GM18520 (cell line): ENCODE measurements around the gene PAK4.
"Not testable (repeated sequence)": the region's sequence is repeated elsewhere in the genome, so short reads cannot be mapped to it uniquely, and the experiment has no call there.

ENCODE experiments used
- ATAC-seq: cut with Tn5 transposase; IDR thresholded peaks from one replicate; pipeline ENCODE4 v1.9.1; 2021; ENCODE audit not compliant: unreplicated experiment

PAK4 gene

DNA sequence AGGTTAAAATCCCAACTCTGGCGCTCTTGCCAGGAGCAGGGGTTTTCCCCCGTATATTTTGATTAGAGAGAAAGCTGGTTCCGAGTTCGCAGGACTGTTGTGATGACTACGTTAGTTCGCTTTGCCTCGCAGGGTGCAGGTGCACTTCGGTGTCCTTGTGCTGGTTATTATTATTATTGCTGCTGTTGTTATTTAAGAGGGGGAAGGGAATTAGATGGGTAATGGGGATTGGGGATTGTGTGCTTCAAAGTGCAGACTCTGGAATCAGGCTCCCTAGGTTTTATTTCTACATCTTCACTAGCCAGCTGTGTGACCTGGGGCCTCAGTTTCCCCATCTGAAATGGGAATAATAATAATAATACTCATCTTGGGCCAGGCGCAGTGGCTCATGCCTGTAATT is 26.2 kb upstream of the PAK4 start:
- no peak for ATAC-seq

DNA sequence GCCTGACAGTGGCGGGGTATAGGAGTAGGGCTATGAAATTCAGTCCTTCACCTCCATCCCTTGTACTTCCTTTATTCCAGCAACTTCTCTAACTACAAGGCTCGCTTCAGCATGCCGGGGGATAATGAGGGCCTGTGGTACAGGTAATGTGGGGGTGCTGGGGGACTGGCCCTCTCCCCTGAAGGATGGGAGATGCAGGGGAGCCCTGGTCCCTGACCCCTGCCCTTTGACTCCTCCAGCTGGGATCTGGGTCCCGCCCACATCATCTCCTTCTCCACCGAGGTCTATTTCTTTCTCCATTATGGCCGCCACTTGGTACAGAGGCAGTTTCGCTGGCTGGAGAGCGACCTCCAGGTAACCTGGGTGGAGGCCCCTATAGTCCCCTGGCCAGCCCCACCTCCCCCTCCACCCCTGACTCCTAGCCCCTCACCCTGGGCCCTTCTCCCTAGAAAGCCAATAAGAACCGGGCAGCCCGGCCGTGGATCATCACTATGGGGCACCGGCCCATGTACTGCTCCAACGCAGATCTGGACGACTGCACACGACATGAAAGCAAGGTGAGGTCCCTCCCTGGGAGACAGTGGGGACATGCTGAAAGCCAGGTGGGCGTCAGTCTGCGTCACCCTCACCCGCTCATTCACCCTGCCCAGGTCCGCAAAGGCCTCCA is 25.0 kb upstream of the PAK4 start:
- no peak for ATAC-seq

DNA sequence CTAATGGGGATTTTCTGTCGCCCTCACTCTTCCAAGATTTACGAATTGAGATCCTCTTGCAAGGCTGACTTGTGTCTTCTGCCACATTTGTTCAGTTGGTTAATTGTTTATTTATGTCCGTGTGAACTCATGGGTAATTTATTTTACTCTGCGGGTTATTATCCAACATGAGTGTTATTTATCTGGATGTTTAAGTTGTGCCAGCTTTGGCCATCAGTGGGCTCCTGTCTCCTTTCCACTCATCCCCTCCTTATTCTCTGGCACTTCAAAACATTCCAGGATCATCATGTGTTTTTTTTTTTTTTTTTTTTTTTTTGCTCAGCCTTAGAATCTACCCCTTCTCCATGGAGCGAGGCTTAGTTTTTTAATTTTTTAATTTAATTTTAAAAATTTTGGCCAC is 22.4 kb upstream of the PAK4 start:
- no peak for ATAC-seq

DNA sequence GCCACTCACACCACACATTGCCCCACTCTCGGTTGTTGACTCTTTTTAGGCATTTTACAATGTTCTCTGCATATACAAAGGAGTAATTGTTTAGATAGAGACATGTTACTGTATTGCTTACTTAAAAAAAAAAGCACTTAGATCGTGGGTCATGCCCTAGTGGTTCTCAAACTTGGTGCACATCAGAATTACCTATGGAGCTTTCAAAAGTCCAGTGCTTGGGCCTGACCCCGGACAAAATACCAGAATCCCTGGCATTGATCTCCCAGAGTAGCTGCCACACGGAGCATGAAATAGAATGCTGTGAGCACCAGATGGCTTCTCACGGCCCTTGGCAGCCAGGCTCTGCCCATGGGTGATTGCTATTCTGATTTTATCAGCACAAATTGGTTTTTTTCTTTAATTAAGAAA is 21.4 kb upstream of the PAK4 start:
- no peak for ATAC-seq

- ATAC-seq = no peak
Observed at GRCh38 chr19:39106194-39106593, 19.4 kb upstream of the PAK4 start.

- ATAC-seq = no peak
Observed at GRCh38 chr19:39109641-39110040, 15.9 kb upstream of the PAK4 start.

GRCh38 chr19:39110263-39110967 is 15.2 kb upstream of the PAK4 start:
- ATAC-seq = no peak

- no peak for ATAC-seq
Observed at GRCh38 chr19:39111593-39112199, 13.9 kb upstream of the PAK4 start.

DNA sequence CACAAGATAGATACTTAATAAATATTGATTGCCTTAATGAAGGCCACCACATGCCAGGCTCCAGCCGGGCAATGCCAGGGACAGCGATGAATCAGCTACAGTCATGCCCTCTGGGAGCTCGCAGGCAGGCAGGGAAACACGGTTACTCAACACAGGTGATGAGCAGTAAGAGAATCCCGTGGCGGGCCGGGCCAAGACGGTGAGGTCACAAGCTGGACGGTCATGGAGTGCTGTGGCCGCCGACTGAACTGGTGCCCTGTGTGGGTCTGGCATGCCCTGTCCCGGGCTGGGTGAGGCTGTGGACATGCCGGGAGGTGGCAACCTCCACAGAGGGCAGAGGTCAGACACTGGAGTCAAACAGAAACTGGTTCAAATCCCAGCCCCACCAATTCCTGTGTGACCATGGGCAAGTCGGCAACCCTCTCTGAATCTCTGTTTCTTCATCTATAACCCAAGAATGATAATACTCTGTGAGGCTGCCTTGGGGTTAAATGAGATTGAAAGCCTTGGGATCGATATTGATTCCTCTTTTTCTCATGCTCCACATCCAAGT is 13.2 kb upstream of the PAK4 start:
- no peak for ATAC-seq

DNA sequence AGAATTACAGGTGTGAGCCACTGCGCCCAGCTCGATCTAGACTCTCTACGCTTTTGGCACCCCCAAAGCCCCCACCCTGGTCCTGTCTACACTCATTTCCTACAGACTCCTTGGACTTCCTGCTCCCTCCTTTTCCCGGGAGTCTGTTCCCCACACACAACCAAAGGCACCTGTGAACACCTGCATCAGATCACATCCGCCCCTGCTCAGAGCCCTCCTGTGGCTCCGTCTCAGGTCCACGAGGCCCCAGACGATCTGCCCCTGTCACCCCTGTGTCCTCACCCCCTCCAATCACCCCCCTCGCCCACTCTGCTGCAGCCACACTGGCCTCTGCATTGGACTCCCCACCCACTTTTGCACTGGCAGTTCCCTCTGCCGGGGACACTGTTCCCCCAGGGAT is 12.4 kb upstream of the PAK4 start:
- no peak for ATAC-seq

GRCh38 chr19:39115105-39115847 is 10.3 kb upstream of the PAK4 start:
- ATAC-seq = no peak

DNA sequence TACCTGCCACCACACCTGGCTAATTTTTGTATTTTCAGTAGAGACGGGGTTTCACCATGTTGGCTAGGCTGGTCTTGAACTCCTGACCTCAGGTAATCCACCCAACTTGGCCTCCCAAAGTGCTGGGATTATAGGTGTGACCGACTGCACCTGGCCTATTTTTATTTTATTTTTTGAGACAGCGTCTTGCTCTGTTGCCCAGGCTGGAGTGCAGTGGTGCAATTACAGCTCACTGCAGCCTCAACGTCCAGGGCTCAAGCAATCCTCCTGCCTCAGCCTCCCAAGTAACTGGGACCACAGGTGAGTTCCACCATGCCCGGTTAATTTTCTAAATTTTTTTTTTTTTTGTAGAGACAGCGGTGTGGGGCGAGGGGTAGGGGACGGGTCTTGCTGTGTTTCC is 8.6 kb upstream of the PAK4 start:
- not testable (repeated sequence) for ATAC-seq

GRCh38 chr19:39119830-39120229 is 5.8 kb upstream of the PAK4 start:
- no peak for ATAC-seq

GRCh38 chr19:39122934-39123731 is 2.5 kb upstream of the PAK4 start:
- no peak for ATAC-seq

GRCh38 chr19:39124136-39124764 is 1.3 kb upstream of the PAK4 start:
- no peak for ATAC-seq

DNA sequence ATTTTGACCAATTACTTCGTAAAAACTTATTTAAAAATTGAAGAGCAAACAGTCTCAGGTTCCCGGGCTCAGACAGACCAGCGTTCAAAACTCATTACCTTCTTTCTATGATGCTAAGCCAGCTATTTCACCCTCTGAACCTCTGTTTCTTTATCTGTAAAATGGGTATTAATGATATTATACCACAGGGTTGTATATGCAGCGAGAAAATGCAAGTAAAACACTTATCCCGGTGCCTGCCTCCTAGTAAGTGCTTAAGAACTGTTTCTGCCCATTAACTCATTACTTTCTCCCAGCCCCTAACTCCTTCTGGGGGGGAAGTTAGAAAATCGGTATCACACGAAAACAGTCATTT is 410 bp upstream of the PAK4 start:
- no peak for ATAC-seq

GRCh38 chr19:39126312-39127187 is 964 bp downstream of the PAK4 start:
- ATAC-seq = no peak

- ATAC-seq = no peak
Observed at GRCh38 chr19:39127812-39128515, 2.4 kb downstream of the PAK4 start.
